Right atrium auricular region (tissue), 2 donors: ENCODE measurements around the gene ARNT2. TPM values are rescaled to one million over a fixed set of nuclear protein-coding genes. Genes with fewer than 3 reads are reported as not detected.

Experiments
- DNase-seq: peaks from one replicate; pipeline ENCODE4 v3.0.0-alpha.2; 2019; ENCODE audit warnings: low spot score
- H3K27ac ChIP-seq, 2 donors: fragments of 200-600 bp; sonication (generic); 1 replicate in 1 of 2; 2 replicates in 1 of 2; pipeline ENCODE4 v1.5.1; 2016 to 2019
- H3K27me3 ChIP-seq, 2 donors: fragments of 200-600 bp; sonication (generic); one replicate each; pipeline versions ENCODE4 v1.5.1 to v1.6.0; 2017 to 2019
- H3K36me3 ChIP-seq: fragments of 200-600 bp; sonication (generic); one replicate; pipeline ENCODE4 v1.5.1; 2016
- H3K4me1 ChIP-seq, 2 donors: fragments of 200-600 bp; sonication (generic); one replicate each; pipeline versions ENCODE4 v1.5.1 to v1.6.0; 2017 to 2019
- H3K4me3 ChIP-seq, 2 donors: fragments of 200-600 bp; sonication (generic); 1 replicate in 1 of 2; 2 replicates in 1 of 2; pipeline ENCODE4 v1.5.1; 2017 to 2019; ENCODE audit warnings: mild to moderate bottlenecking in 1 of 2, moderate library complexity in 1 of 2
- H3K9me3 ChIP-seq, 2 donors: fragments of 200-600 bp; sonication (generic); one replicate each; pipeline ENCODE4 v1.5.1; 2019
- CTCF ChIP-seq, 2 donors: fragments of 200-600 bp; sonication (generic); IDR thresholded peaks; one replicate each; pipeline ENCODE4 v1.5.1; 2019; ENCODE audit warnings: antibody characterized with exemption in 2 of 2
- total RNA-seq, 2 donors: library from RNA; depleted of rRNA; stranded (reverse); fragments of >200 nt; gene quantifications; one replicate each; pipeline ENCODE4 v1.1.0, GENCODE V29; 2016

ARNT2 gene
- total RNA-seq, 2 donors from 2014 or later: 4.8 to 8.4 TPM

DNA sequence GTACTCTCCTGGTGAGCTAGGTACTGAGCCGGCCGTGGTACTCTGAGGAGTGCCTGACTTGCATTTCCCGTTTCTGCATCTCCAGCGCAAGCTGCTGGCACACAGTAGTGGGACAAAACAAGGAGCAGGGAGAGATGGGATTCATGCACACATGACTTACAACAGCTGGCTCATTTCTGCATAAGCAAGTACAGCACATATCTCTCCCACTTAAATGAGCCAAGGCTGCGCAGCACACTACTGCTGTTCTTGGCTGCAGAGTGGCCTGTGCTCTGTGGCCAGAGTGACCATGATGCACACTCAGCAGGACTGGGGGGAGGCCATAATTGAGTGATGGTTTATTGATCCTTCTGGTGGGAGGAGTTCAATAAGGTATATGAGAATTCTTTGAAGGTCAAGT is 231.8 kb downstream of the ARNT2 start:
- H3K27me3 ChIP-seq: no peaks in the 10 kb centered on the region
- no peak for TF ChIP-seq CTCF (IDR thresholded peaks at IDR 0.05)
- DNase-seq: no peak
- no peak overlapping the region for H3K4me3 ChIP-seq
- H3K36me3 ChIP-seq: no peaks in the 10 kb centered on the region
- peaks cover 0 to 6% of the 10 kb centered on the region in 2 donors for H3K4me1 ChIP-seq
- peaks cover 0 to 5% of the 10 kb centered on the region in 2 donors for H3K9me3 ChIP-seq
- H3K27ac ChIP-seq: no peak overlapping the region

DNA sequence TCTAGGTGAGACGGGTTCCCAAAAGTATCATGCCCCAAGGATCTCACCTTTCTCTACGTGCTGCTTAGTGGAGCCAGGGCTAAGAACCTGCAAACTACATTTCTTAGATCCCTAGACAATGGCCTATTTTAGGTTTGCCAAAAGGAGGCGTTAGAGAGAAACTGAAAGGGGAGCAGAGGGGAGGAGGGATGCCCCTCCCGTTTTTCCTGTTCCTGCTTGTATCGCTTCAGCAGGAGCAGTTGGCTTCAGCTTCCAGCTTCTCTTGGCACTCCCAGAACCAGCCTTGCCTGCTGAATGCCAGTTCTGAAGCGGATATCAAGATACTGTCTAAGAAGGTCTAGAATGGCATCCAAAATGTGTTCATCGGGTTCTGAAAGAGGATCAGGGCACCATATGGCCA is 232.5 kb downstream of the ARNT2 start:
- Histone ChIP-seq H3K4me1 (peaks cover 0 to 6% of the 10 kb centered on the region in 2 donors), H3K27me3 (no peaks in the 10 kb centered on the region), H3K4me3 (no peak overlapping the region), H3K36me3 (no peaks in the 10 kb centered on the region), H3K27ac (no peak overlapping the region), H3K9me3 (peaks cover 0 to 6% of the 10 kb centered on the region in 2 donors)
- TF ChIP-seq CTCF (IDR thresholded peaks at IDR 0.05): no peak
- DNase-seq: no peak

DNA sequence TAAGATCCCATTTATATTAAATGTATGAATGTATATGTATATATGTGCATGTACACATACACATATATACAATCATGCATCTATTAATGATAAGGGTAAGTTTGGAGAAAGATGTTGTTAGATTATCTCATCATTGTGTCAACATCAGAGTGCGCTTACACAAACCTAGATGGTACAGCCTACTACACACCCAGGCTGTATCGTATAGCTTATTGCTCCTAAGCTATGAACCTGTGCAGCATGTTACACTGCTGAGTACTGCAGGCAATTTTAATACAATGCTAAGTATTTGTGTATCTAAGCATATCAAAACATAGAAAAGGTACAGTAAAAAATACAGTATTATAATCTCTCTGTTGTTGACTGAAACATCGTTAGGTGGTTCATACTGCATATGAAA is 233.6 kb downstream of the ARNT2 start:
- no peak for DNase-seq
- H3K9me3 ChIP-seq: peaks cover 0 to 6% of the 10 kb centered on the region in 2 donors
- H3K4me1 ChIP-seq: peaks cover 0 to 6% of the 10 kb centered on the region in 2 donors
- H3K4me3 ChIP-seq: no peak overlapping the region
- no peak for TF ChIP-seq CTCF (IDR thresholded peaks at IDR 0.05)
- H3K36me3 ChIP-seq: no peaks in the 10 kb centered on the region
- H3K27me3 ChIP-seq: no peaks in the 10 kb centered on the region
- H3K27ac ChIP-seq: no peak overlapping the region

GRCh38 chr15:80638553-80639167 is 234.5 kb downstream of the ARNT2 start:
- no peak for DNase-seq
- Histone ChIP-seq H3K9me3 (peaks cover 0 to 6% of the 10 kb centered on the region in 2 donors), H3K4me3 (no peak overlapping the region), H3K27ac (no peak overlapping the region), H3K4me1 (peaks cover 0 to 6% of the 10 kb centered on the region in 2 donors), H3K27me3 (no peaks in the 10 kb centered on the region), H3K36me3 (no peaks in the 10 kb centered on the region)
- TF ChIP-seq CTCF (IDR thresholded peaks at IDR 0.05): no peak

DNA sequence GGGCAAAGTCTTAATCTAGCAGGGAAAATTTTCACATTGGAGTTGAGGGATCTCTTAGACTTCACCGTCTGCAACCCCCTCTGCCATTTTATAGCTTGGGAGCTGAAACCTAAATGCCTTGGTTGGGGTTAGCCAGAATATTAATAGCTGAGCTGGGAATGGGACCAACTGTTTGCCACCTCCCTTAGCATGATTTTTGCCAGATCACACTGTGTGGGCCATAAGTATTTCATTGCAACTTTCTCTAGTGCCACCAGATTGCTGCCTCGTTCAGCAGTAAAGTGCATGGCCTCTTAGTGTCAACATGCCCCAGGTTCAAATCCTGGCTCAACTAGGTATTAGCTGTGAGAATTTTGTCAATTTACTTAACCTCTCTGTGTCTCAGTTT is 235.0 kb downstream of the ARNT2 start:
- no peak overlapping the region for H3K27ac ChIP-seq
- H3K36me3 ChIP-seq: no peaks in the 10 kb centered on the region
- H3K27me3 ChIP-seq: no peaks in the 10 kb centered on the region
- no peak for TF ChIP-seq CTCF (IDR thresholded peaks at IDR 0.05)
- no peak for DNase-seq
- H3K4me3 ChIP-seq: no peak overlapping the region
- peaks cover 0 to 6% of the 10 kb centered on the region in 2 donors for H3K4me1 ChIP-seq
- H3K9me3 ChIP-seq: peaks cover 0 to 6% of the 10 kb centered on the region in 2 donors
